NCI-H510A treated with DMSO at 0.1 percent for 48 hours (cell line): ENCODE results near the gene UBASH3B.
"Not testable (repeated sequence)": the region's sequence is repeated elsewhere in the genome, so short reads cannot be mapped to it uniquely, and the experiment has no call there.

Experiments
- DNase-seq: peaks from one replicate; lab custom pipeline; 2025; lab: John Stamatoyannopoulos, UW

UBASH3B gene

GRCh38 chr11:122852074-122852795 lies 196.7 kb downstream of the UBASH3B start:
- DNase-seq = no peak

- DNase-seq = no peak
These were observed 197.3 kb downstream of the UBASH3B start for GRCh38 chr11:122852796-122853160.

GRCh38 chr11:122853261-122853660 lies 197.7 kb downstream of the UBASH3B start:
- DNase-seq = no peak

GRCh38 chr11:122853971-122854446 lies 198.5 kb downstream of the UBASH3B start:
- peak; percentile 29 for DNase-seq

DNA sequence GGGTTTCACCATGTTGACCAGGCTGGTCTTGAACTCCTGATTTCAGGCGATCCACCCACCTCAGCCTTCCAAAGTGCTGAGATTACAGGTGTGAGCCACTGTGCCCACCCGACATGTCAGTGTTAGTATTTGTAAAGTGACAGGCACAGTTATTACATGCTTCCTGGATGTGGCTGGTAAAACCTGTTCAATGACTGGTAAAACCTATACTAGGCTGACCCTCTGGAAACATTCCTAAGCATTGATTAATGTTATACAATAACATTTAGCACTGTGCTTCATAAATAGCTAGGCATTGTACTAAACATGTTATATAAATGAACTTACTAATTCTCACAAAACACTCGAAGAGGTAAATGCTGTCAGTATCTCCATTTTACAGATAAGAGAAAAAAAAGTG lies 206.1 kb downstream of the UBASH3B start:
- DNase-seq = no peak

DNA sequence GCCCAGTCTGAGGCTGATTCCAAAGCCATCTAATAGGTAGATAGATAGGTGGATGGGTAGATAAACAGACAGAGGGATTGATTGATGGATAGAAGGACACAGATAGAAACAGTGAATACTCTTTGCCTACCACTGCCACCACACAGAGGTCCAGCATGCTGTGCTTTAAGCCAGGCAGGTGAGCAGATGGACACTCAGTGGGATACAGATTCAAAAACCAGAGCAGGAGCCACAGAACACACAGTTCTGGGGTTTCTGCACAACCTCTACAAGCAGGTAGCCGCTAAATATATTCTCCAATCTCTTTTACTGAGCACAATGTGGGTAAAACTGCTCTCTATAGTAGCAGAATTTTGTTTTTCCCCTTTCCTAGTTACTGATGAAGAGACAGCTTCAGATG lies 206.6 kb downstream of the UBASH3B start:
- no peak for DNase-seq

DNA sequence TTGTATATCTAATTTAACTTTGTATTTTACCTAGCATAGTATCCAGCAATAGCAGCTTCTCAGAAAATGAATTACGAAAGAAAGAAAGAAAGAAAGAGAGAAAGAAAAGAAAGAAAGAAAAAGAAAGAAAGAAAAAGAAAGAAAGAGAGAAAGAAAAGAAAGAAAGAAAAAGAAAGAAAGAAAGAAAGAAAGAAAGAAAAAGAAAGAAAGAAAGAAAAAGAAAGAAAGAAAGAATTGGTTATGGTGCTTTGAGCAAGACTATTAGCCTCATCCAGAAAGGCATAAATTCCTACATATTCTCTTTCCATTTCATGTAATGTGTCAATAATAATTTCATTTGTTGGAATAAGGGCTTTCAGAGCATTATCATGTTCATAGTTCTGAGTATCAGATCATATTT lies 207.6 kb downstream of the UBASH3B start:
- not testable (repeated sequence) for DNase-seq

GRCh38 chr11:122863704-122864326 lies 208.3 kb downstream of the UBASH3B start:
- DNase-seq = no peak
